SK-N-SH (cell line): Measurements from ENCODE around the gene KLHL35.

Experiments
- CTCF ChIP-seq: fragments of 200-600 bp; sonication (generic); IDR thresholded peaks from 2 replicates; pipeline ENCODE4 v1.6.1; 2017; ENCODE audit warnings: antibody characterized with exemption, mild to moderate bottlenecking, moderate library complexity
- EP300 ChIP-seq, 2 experiments: IDR thresholded peaks; 2 replicates each; pipeline versions ENCODE4 v1.4.0 to v1.6.1; 2012; ENCODE audit warnings: borderline replicate concordance in 1 of 2, low read depth in 1 of 2, low read length in 1 of 2
- FOXJ3 ChIP-seq: sonication (generic); formaldehyde crosslinking; IDR thresholded peaks from 2 replicates; pipeline ENCODE4 v1.5.1; 2020; ENCODE audit warnings: mild to moderate bottlenecking, missing genetic modification reagents
- FOXM1 ChIP-seq: IDR thresholded peaks from 2 replicates; pipeline ENCODE4 v1.4.0; 2012; ENCODE audit warnings: low read depth, mild to moderate bottlenecking
- GATA2 ChIP-seq: sonication (generic); formaldehyde crosslinking; IDR thresholded peaks from 2 replicates; pipeline ENCODE4 v1.5.0; 2020; ENCODE audit warnings: mild to moderate bottlenecking, missing genetic modification reagents
- PBX3 ChIP-seq: IDR thresholded peaks from 2 replicates; pipeline ENCODE4; 2012
- POLR2AphosphoS5 ChIP-seq: IDR thresholded peaks from 2 replicates; pipeline ENCODE4 v1.6.1; 2012; ENCODE audit warnings: low read depth, low read length
- RAD21 ChIP-seq: IDR thresholded peaks from 2 replicates; pipeline ENCODE4 v1.6.1; 2012; ENCODE audit warnings: mild to moderate bottlenecking, low read length
- REST ChIP-seq: IDR thresholded peaks from 2 replicates; pipeline ENCODE4 v1.6.1; 2012; ENCODE audit warnings: mild to moderate bottlenecking, low read depth, low read length, moderate library complexity
- RFX5 ChIP-seq: IDR thresholded peaks from 2 replicates; pipeline ENCODE4 v1.6.1; 2012; ENCODE audit warnings: mild to moderate bottlenecking, improper control_type of control experiment, low read length
- TAF1 ChIP-seq: IDR thresholded peaks from 2 replicates; pipeline ENCODE4 v1.6.1; 2012; ENCODE audit warnings: low read depth, mild to moderate bottlenecking, low read length, moderate library complexity, borderline replicate concordance

- no peak for TF ChIP-seq POLR2AphosphoS5
- TF ChIP-seq CTCF = no peak
- no peak for TF ChIP-seq REST
- no peak for TF ChIP-seq FOXM1
- TF ChIP-seq RAD21 = no peak
- TF ChIP-seq PBX3 = no peak
- TF ChIP-seq TAF1 = no peak
- no peak for TF ChIP-seq RFX5
- TF ChIP-seq EP300 (IDR thresholded peaks at IDR 0.05; ENCODE audit: borderline replicate concordance in 1 of 2, low read depth in 1 of 2, low read length in 1 of 2) = no peak
- no peak for TF ChIP-seq GATA2 (CRISPR knock-in tag)
- TF ChIP-seq FOXJ3 (CRISPR knock-in tag) = no peak
Observed at GRCh38 chr11:75428989-75429640, 3.9 kb downstream of the KLHL35 start.
